Measurements from ENCODE around the gene MAN2B1. TPM values are rescaled to one million over a fixed set of nuclear protein-coding genes. Genes with fewer than 3 reads are reported as not detected.

Gene MAN2B1
- total and polyA plus RNA-seq, 2 of the 8 experiments (the other 6 are each of a cell fraction or from before 2014, with no cell fraction given): 55.3 to 76.3 TPM

DNA sequence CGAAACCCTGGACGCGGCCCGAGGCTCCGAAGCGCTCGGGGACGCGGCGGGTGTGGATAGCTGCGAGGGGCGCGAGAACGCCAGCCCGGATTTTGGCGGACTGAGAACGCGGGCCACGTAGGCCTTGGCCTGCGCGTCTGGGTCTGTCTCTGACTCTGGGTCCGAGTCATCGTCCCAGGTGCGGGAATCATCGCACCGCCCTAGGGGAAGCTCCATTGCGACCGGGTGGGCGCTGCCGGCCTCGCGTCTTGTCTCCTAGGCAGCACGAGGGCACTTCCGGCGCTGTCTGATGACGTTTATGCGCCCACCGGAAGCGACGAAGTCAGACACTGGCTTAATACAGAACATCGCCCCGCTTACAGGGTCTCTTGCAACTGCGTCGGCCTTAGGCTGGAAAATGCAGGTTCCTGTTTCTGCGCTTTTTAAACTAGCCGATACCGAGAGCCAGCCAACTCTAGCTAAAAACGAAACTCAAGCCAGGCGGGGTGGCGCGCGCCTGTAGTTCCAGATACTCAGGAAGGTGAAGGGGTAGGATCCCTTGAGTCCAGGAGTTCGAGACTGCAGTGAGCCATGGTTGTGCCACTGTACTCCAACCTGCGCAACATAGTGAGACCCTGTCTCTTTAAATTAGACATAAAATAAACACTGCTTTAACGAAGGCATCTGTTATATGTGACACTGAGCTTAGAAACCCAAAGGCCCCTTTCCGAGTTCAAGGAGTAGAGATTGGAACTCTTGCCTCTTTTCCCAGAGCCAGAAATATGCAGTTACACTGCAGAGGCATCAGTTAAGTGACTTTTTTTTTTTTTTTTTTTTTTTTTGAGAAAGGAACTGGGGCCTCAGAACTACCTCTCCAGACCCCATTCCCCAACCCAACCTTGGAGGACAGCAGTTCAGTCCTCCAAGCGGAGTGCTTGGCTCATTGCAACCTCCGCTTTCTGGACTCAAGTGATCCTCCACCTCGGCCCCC is 30.1 kb upstream of the MAN2B1 start, which contains the start of gene FBXW9 (continued):
- peak; percentile 99 for TF ChIP-seq KDM4A (IDR thresholded peaks at IDR 0.05; ENCODE audit: low read depth, low read length, severe bottlenecking)
- TF ChIP-seq PHF8 (conservative IDR thresholded peaks at IDR 0.05; ENCODE audit: low read depth, low read length): peak; percentile 65
- peak; percentile 99 for TF ChIP-seq SAP30 (IDR thresholded peaks at IDR 0.05; ENCODE audit: insufficient read depth, insufficient replicate concordance, low read length)
- peak; percentile 69; the same call in 1 of the 2 replicates for TF ChIP-seq RBBP5 (IDR thresholded peaks at IDR 0.05; ENCODE audit: borderline replicate concordance, low read depth, low read length)
- TF ChIP-seq CREB1 (IDR thresholded peaks at IDR 0.05): peak; percentile 99
- TF ChIP-seq TBP (IDR thresholded peaks at IDR 0.05; ENCODE audit: low read depth, low read length): peak; percentile 67
- no peak for TF ChIP-seq SIRT6 (IDR thresholded peaks at IDR 0.05; ENCODE audit: low read length)
- peak; percentile 9; the same call in 1 of the 2 replicates for TF ChIP-seq SIX5 (IDR thresholded peaks at IDR 0.05; ENCODE audit: low read depth, low read length)
- TF ChIP-seq YY1 (IDR thresholded peaks at IDR 0.05; ENCODE audit: low read depth, low read length): 0 out of 2 replicates have a peak, but pooled peaks have one; percentile 44
